Measurements from ENCODE around the gene CBX8.

- TF ChIP-seq CTCF (IDR thresholded peaks at IDR 0.05; ENCODE audit: control extremely low read depth in 1 of 3, insufficient read depth in 1 of 3, low read depth in 1 of 3, low read length in 3 of 3) (no peak), MAX (IDR thresholded peaks at IDR 0.05) (no peak), CHD2 (IDR thresholded peaks at IDR 0.05; ENCODE audit: low read length) (no peak), RAD21 (IDR thresholded peaks at IDR 0.05 in 1 of 2, conservative IDR thresholded peaks at IDR 0.05 in 1 of 2; ENCODE audit: low read depth in 2 of 2, low read length in 2 of 2) (no peak), SRF (IDR thresholded peaks at IDR 0.05; ENCODE audit: low read depth, low read length) (no peak), JUN (IDR thresholded peaks at IDR 0.05; ENCODE audit: low read depth, low read length) (no peak), TEAD4 (IDR thresholded peaks at IDR 0.05; ENCODE audit: low read depth, low read length) (no peak), EP300 (IDR thresholded peaks at IDR 0.05; ENCODE audit: borderline replicate concordance in 1 of 2, low read depth in 2 of 2, low read length in 2 of 2) (no peak), HDAC6 (IDR thresholded peaks at IDR 0.05; ENCODE audit: low read depth, low read length) (no peak), SP2 (IDR thresholded peaks at IDR 0.05; ENCODE audit: low read length) (no peak), GTF2F1 (IDR thresholded peaks at IDR 0.05; ENCODE audit: borderline replicate concordance, low read depth, low read length) (no peak), TAF1 (IDR thresholded peaks at IDR 0.05; ENCODE audit: low read depth, low read length) (no peak), POLR2AphosphoS5 (IDR thresholded peaks at IDR 0.05; ENCODE audit: low read depth, low read length) (no peak), KDM4A (IDR thresholded peaks at IDR 0.05; ENCODE audit: low read depth, low read length, severe bottlenecking) (no peak)
These were observed 41.1 kb upstream of the CBX8 start for GRCh38 chr17:79837888-79838521.

All from H1 (cell line).